IPS DF 19.7 (cell line): ENCODE measurements around the gene CDK2AP2.
"Not testable (repeated sequence)": the region's sequence is repeated elsewhere in the genome, so short reads cannot be mapped to it uniquely, and the experiment has no call there.

Source experiments
- DNase-seq: peaks from one replicate; pipeline ENCODE4 v3.0.0-alpha.2; 2013; ENCODE audit warnings: low read depth, low spot score

CDK2AP2 gene

DNA sequence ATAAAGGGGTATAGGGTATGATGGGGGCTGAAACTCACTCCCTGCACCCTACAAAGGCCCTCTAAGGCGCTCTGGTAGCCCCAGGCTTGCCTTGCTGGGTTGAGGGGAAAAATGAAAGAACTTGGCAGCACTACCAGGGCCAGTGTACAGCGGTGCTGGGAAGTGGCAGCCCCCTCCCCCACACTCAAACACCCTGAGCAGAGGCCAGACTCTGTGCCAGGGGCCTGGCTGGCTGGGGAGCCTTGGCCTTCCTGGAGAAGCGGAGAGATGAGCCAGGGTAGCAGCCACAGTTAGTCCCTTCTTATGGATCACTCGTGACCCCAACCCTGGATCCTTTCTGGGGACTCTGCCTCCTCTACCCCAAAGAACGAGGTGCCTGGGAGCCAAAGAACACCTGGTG, 41.6 kb downstream of the CDK2AP2 start:
- no peak for DNase-seq

GRCh38 chr11:67465530-67465929, 42.4 kb downstream of the CDK2AP2 start:
- not testable (repeated sequence) for DNase-seq

DNA sequence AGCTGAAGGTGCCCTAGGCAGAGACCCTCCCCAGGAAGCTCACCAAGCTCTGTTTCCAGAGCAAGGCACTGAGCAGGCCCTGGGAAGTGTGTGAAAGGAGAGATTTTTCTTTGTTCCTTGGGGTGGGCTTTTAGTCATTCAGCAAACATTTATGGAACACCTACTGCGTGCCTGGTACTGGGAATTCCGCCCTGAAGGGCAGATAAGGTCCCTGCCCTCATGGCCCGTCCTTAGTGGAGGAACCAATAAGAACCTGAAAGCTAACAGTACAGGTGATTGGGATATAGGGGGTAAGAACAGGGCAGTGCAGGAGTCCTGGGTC, 42.8 kb downstream of the CDK2AP2 start:
- DNase-seq = no peak

DNA sequence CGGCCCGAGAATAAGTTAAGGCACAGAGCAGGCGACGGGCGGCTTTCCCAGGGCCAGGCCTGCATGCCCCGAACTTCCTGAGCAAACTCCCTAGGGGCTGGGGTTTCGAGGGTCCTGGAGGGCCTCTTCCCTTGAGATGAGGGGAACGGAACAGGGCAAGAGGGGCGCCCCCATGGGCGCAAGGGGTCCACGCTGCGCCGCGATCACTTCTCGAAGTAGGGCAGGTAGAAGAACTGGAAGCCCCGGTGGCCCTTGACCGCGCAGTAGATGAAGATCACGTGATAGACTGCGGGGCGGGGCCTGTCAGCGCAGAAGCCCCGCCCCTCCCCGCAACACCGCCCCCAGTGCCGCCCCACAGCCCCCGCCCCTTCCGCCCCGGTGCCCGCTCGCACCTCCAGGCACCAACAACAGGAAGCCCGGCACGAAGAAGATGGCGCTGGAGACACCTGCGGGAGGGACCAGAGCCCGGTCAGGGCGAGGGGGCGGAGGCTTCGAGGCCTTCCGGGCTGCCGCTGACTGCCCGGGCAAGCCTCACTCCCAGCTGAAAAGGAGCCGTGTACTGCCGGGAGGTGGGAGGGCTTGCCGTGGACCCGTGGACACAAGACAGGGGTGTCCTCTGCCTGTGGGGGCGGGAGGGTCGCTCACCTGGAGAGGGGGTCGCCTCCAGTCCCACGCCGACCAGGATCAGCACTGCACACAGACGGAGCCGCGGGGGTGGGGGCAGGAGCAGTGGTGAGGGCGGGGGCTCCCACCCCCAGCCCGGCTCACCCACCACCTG, 43.4 kb downstream of the CDK2AP2 start:
- no peak for DNase-seq

- no peak for DNase-seq
Observed at GRCh38 chr11:67463680-67464410, 44.1 kb downstream of the CDK2AP2 start.

- no peak for DNase-seq
Observed at GRCh38 chr11:67463186-67463585, 44.8 kb downstream of the CDK2AP2 start.

- DNase-seq = no peak
Observed at GRCh38 chr11:67458266-67458665, 49.7 kb downstream of the CDK2AP2 start.

DNA sequence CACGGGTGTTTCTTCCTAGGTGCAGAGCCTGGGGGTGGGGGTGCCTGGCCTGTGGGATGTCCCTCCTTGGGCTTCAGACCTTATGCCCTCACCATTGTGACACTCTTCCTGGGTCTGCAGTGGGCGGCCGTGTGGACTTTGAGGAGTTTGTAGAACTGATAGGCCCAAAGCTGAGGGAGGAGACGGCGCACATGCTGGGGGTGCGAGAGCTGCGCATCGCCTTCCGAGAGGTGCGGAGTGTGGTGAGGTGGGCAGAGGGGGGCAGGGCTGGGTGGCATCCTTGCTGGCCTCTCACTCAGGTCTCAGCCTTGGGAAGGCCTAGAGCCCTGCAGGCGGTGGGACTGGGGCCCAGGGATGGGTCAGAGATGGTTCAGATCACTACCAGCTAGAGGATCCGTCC, 50.5 kb downstream of the CDK2AP2 start:
- no peak for DNase-seq
